ENCODE measurements around the gene CACNA1A. TPM values are rescaled to one million over a fixed set of nuclear protein-coding genes. Genes with fewer than 3 reads are reported as not detected.

Gene CACNA1A
- total RNA-seq (2012; rRNA removed) (5.3 and 5.9 TPM in 2 replicates), polyA plus RNA-seq (2012; rRNA removed) (13.2 and 15.0 TPM in 2 replicates), Bru-seq, nascent RNA (percentile 57 among the genes with signal in this experiment), BruChase-seq, experiment 1, labeled RNA remaining after a 6-hour chase (percentile 62 among the genes with signal in this experiment), BruChase-seq, experiment 2, labeled RNA remaining after a 2-hour chase (percentile 54 among the genes with signal in this experiment)
- 3.4 and 6.5 TPM in 2 replicates for polyA plus RNA-seq (2012; cell fraction: cytosol; rRNA removed)
- 95.7 and 110 TPM in 2 replicates for polyA plus RNA-seq (2012; cell fraction: nucleus; rRNA removed; ENCODE audit: low replicate concordance)
- long read RNA-seq, partial matches to known transcripts, result 2 of 8 reads
- long read RNA-seq, other reads (novel, unspliced or antisense), result 5 of 8 reads

DNA sequence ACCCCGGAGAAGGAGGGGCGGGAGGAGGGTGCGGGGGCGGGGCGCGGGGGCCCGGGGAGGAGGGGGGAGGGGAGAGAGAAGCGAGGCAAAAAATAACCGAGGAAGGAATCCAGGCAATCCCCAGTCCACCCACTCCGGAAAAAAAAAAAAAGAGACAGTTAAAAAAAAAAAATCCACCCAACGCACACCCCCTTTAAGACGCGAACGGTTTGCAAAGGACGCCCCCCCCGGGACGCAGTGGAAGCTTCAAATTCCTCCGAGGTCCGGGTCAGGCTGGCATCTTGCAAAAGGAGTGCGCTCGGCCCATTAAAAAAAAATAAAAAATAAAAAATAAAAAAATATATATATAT lies at the start of gene CACNA1A:
CACNA1A (minus strand) TSS at position 9 of the 350 bp plus-strand sequence. CDS start 255 bp downstream, outside the sequence.
- Histone ChIP-seq H3K4me2 (ENCODE audit: low read depth, low read length) (peak within 1 kb of the TSS; percentile 93), H2BK20ac (ENCODE audit: low read depth, low read length) (no peak within 1 kb of the TSS), H4K8ac (ENCODE audit: low read depth in 2 of 2, low read length in 2 of 2) (peak within 1 kb of the TSS; percentile 67 to 85), H4K20me1 (ENCODE audit: insufficient read depth, low read length) (peaks cover 6% of the 10 kb centered on the region; the same call in 1 of the 2 replicates), H3K4me1 (ENCODE audit: control insufficient read depth, insufficient read depth, low read length) (peaks cover 3% of the 10 kb centered on the region; the same call in 1 of the 2 replicates), H3K14ac (replicated peaks; ENCODE audit: low read depth, low read length) (peak within 1 kb of the TSS; percentile 81; the same call in 1 of the 2 replicates), H2AK5ac (ENCODE audit: low read depth, low read length) (peak within 1 kb of the TSS; percentile 50; the same call in 1 of the 2 replicates), H3K23ac (ENCODE audit: low read depth, low read length) (0 out of 2 replicates have a peak within 1 kb of the TSS, but pooled peaks have one; percentile 42), H2BK120ac (ENCODE audit: low read depth, low read length) (no peak within 1 kb of the TSS; the same call in 1 of the 2 replicates), H3K4ac (ENCODE audit: low read depth, low read length) (peak within 1 kb of the TSS; percentile 68; the same call in 1 of the 2 replicates), H3K27ac (ENCODE audit: insufficient read depth, low read length) (peak within 1 kb of the TSS; percentile 59; the same call in 1 of the 2 replicates), H2AK9ac (replicated peaks; ENCODE audit: low read depth, low read length, poor library complexity) (peak within 1 kb of the TSS; percentile 81), H4K91ac (ENCODE audit: insufficient read depth, low read depth, low read length) (peak within 1 kb of the TSS; percentile 32; the same call in 1 of the 2 replicates), H2AFZ (replicated peaks; ENCODE audit: low read length, poor library complexity) (peak within 1 kb of the TSS; percentile 86), H3K56ac (ENCODE audit: extremely low read depth, insufficient read depth, low read length) (no peak within 1 kb of the TSS), H3K27me3 (ENCODE audit: control insufficient read depth, insufficient read depth, low read length) (peaks cover 23% of the 10 kb centered on the region), H3K79me1 (ENCODE audit: low read depth in 1 of 2, low read length in 2 of 2) (peaks cover 0 to 3% of the 10 kb centered on the region in 2 experiments; a peak in 2 of 4 replicates), H4K5ac (ENCODE audit: low read depth, low read length) (peak within 1 kb of the TSS; percentile 90), H3K9ac (ENCODE audit: low read depth, low read length) (peak within 1 kb of the TSS; percentile 86), H3K4me3 (ENCODE audit: insufficient read depth, low read depth, low read length) (peak within 1 kb of the TSS; percentile 74), H2BK15ac (ENCODE audit: low read depth, low read length) (0 out of 3 replicates have a peak within 1 kb of the TSS, but pooled peaks have one; percentile 88), H3K18ac (ENCODE audit: low read depth, low read length) (peak within 1 kb of the TSS; percentile 86), H3K36me3 (ENCODE audit: control insufficient read depth, insufficient read depth, low read length) (peaks cover 1% of the 10 kb centered on the region; the same call in 1 of the 2 replicates), H2BK5ac (ENCODE audit: low read depth, low read length, poor library complexity, severe bottlenecking) (no peak within 1 kb of the TSS), H3K9me3 (ENCODE audit: control insufficient read depth, insufficient read depth, low read length) (no peaks in the 10 kb centered on the region), H3K9me1 (ENCODE audit: insufficient read depth, low read length) (0 out of 2 replicates have a peak, but pooled peaks cover 4% of the 10 kb centered on the region)
- in situ Hi-C loops (cut with MboI; ENCODE audit: low sequenced_read_pairs), result no loop called here
- intact Hi-C loops (cut with micrococcal nuclease), result no loop called here
- dilution Hi-C loops (cut with HindIII; ENCODE audit: low sequenced_read_pairs, unreplicated experiment), result no loop called here
- CTCF ChIA-PET, result no interaction called here
- peak; percentile 54 for DNase-seq
- no TSS peak for BruUV-seq (replicated peaks)
- no CpG with 5 or more reads among the region's 21 CpGs for WGBS, 2 experiments (ENCODE audit: extremely low coverage in 2 of 2, insufficient read length in 1 of 2)
- TF ChIP-seq FOS (IDR thresholded peaks at IDR 0.05; ENCODE audit: low read depth, low read length), result no peak
- TF ChIP-seq CHD1 (IDR thresholded peaks at IDR 0.05; ENCODE audit: low read depth, low read length), result no peak
- TF ChIP-seq, protein P1, sequence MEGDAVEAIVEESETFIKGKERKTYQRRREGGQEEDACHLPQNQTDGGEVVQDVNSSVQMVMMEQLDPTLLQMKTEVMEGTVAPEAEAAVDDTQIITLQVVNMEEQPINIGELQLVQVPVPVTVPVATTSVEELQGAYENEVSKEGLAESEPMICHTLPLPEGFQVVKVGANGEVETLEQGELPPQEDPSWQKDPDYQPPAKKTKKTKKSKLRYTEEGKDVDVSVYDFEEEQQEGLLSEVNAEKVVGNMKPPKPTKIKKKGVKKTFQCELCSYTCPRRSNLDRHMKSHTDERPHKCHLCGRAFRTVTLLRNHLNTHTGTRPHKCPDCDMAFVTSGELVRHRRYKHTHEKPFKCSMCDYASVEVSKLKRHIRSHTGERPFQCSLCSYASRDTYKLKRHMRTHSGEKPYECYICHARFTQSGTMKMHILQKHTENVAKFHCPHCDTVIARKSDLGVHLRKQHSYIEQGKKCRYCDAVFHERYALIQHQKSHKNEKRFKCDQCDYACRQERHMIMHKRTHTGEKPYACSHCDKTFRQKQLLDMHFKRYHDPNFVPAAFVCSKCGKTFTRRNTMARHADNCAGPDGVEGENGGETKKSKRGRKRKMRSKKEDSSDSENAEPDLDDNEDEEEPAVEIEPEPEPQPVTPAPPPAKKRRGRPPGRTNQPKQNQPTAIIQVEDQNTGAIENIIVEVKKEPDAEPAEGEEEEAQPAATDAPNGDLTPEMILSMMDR (conservative IDR thresholded peaks at IDR 0.05; ENCODE audit: low read depth, low read length), result 0 out of 2 replicates have a peak, but pooled peaks have one; percentile 9
- POLR2A ChIA-PET (ENCODE audit: unreplicated experiment), result no interaction called here
- ATAC-seq (ENCODE audit: low read depth), result no peak; the same call in 1 of the 2 replicates

All from IMR-90 (cell line).